ENCODE measurements around the gene SUCLG2.

The SUCLG2 gene

DNA sequence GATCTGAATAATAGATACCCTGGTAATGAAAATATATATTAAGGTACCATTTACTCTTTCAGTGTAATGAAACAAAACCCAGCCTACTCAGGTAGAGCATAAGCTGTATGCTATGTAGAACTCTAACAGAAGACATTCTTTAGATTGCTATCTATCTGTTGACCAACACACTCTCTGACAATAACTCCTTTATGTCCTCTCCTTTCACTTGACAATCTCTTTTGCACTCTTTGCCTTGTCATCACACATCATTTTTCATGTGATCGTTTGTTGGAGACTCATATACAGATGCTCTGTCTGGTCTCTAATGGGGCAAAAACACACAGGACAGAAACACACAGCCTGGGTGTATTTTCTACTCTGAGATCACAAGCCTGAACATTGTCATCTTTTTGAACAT, 35.4 kb upstream of the SUCLG2 start:
- no peak overlapping the region for H3K4me3 ChIP-seq (ENCODE audit: low read depth, low read length)
- TF ChIP-seq, protein P1, sequence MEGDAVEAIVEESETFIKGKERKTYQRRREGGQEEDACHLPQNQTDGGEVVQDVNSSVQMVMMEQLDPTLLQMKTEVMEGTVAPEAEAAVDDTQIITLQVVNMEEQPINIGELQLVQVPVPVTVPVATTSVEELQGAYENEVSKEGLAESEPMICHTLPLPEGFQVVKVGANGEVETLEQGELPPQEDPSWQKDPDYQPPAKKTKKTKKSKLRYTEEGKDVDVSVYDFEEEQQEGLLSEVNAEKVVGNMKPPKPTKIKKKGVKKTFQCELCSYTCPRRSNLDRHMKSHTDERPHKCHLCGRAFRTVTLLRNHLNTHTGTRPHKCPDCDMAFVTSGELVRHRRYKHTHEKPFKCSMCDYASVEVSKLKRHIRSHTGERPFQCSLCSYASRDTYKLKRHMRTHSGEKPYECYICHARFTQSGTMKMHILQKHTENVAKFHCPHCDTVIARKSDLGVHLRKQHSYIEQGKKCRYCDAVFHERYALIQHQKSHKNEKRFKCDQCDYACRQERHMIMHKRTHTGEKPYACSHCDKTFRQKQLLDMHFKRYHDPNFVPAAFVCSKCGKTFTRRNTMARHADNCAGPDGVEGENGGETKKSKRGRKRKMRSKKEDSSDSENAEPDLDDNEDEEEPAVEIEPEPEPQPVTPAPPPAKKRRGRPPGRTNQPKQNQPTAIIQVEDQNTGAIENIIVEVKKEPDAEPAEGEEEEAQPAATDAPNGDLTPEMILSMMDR (IDR thresholded peaks at IDR 0.05; ENCODE audit: insufficient read depth, low read depth, low read length, missing control alignments), result no peak
- no peak for DNase-seq (ENCODE audit: low read depth)

DNA sequence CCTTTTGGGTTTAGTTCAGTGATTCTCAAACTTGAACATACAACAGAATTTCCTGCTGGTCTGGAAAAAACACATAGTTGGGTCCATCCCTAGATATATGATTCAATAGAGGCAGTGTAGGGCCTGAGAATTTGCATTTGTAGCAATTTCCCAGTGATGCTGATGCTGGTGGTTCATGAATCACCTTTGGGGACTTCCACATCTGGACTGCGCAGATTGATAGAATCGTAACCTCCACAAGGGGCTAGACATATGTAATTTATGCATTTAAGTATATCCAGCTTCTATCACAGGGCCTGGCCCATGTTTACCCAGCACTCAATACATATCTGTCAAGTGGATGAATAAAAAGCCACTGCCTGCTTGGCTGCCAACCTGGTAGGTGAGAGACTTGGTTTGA, 33.8 kb upstream of the SUCLG2 start:
- TF ChIP-seq, protein P1 (IDR thresholded peaks at IDR 0.05; ENCODE audit: insufficient read depth, low read depth, low read length, missing control alignments), result no peak
- no peak for DNase-seq (ENCODE audit: low read depth)
- H3K4me3 ChIP-seq (ENCODE audit: low read depth, low read length), result no peak overlapping the region

DNA sequence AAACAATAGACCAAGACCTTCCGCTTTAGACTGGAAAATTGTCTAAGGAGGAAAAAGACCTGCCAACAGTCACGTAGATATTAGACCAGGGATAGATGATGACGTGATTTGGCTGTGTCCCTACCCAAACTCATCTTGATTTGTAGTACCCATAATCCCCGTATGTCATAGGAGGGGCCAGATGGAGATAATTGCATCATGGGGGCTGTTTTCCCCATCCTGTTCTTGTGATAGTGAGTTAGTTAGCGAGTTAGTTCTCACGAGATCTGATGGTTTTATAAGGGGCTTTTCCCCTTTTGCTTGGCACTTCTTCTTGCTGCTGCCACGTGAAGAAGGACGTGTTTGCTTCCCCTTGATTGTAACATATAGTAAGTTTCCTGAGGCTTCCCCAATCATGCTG, 31.7 kb upstream of the SUCLG2 start:
- no peak overlapping the region for H3K4me3 ChIP-seq (ENCODE audit: low read depth, low read length)
- TF ChIP-seq, protein P1 (IDR thresholded peaks at IDR 0.05; ENCODE audit: insufficient read depth, low read depth, low read length, missing control alignments), result no peak
- DNase-seq (ENCODE audit: low read depth), result no peak

DNA sequence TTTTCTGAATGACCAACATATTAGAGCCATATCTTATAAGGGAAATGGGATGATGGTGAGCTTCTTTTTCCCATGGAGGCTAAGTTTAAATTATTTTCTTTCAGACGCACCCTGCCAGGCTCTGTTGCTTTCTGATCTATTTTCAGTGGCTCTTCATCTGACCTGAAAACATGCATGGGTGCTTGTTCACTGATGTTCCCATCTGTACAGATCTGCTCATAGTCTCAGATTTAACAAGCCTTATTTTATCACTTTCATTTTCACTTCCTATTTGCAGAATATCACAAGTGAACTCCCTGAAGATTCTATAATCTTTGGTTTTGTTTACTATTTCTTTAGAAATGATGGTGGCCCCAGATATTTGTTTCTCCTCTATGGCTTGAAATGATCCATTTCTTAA, 31.1 kb upstream of the SUCLG2 start:
- peak; percentile 83 for DNase-seq (ENCODE audit: low read depth)
- TF ChIP-seq, protein P1 (IDR thresholded peaks at IDR 0.05; ENCODE audit: insufficient read depth, low read depth, low read length, missing control alignments), result no peak

DNA sequence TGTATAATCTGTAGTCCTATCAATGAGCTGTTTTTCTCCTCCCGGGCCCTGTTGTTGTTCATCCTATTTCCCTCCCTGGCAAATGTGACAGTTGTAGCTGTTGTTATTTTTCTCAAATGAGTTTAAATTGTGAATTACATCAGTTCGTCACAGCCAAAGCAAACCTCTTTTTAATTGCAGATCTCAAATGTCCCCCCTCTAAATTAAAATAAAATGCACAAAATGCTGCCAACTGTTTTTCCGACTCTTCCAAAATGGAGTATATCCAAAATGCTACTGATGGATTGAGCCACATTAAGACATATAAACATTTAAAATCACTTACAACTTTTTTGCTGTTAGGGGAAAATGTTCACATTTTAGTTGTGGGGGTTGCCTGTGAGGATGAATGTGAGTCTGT, 29.8 kb upstream of the SUCLG2 start:
- TF ChIP-seq, protein P1 (IDR thresholded peaks at IDR 0.05; ENCODE audit: insufficient read depth, low read depth, low read length, missing control alignments), result no peak
- DNase-seq (ENCODE audit: low read depth), result no peak
- H3K4me3 ChIP-seq (ENCODE audit: low read depth, low read length), result no peak overlapping the region

More for the DNA sequence above, 31.1 kb upstream of the SUCLG2 start:
- peak overlapping the region; percentile 21; the same call in 1 of the 2 replicates for H3K4me3 ChIP-seq (ENCODE audit: low read depth, low read length)

DNA sequence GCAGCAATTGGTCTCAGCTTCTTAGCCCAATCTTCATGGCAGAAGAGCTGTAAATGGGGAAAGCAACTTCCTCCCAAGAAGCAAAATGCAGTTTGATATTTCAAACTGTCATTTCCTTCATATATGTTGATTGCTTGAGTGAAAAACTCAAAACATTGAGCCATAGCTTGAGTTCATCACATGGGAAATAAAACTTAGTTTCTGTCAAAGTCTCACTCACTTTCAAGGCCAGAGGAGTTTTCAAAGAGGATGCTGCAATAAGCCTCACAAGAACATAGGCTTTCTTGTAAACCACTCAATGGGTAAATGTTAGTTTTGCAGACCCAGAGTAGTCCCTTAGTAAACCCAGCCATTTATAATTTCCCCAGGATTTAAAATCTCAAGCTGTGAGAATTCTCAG, 29.1 kb upstream of the SUCLG2 start:
- H3K4me3 ChIP-seq (ENCODE audit: low read depth, low read length), result no peak overlapping the region
- DNase-seq (ENCODE audit: low read depth), result peak; percentile 70
- TF ChIP-seq, protein P1 (IDR thresholded peaks at IDR 0.05; ENCODE audit: insufficient read depth, low read depth, low read length, missing control alignments), result no peak

DNA sequence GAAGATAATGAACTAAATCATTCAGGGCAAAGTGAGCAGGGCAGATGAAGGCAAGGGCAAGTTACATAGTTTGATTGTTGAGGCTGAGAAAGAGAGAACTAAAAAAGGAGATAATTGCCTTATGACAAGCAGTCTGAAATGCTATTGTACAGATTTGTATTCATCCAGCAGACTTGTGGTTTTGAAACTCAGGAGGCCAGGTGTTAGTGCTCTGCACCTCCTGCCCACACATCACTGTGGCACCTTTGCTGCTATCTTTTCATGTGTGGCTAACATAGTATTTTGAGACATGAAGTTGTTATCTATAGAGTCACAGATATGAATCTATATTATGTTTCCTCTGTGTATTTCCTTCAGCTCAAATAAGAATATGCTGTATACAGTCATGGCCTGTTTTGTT, 24.3 kb upstream of the SUCLG2 start:
- TF ChIP-seq, protein P1 (IDR thresholded peaks at IDR 0.05; ENCODE audit: insufficient read depth, low read depth, low read length, missing control alignments), result no peak
- peak; percentile 30 for DNase-seq (ENCODE audit: low read depth)
- no peak overlapping the region for H3K4me3 ChIP-seq (ENCODE audit: low read depth, low read length)

Data from GM12865 (cell line).